GM12865 (cell line): Measurements from ENCODE around the gene ASS1.

Experiments
- DNase-seq: peaks from one replicate; pipeline ENCODE4 v3.0.0; 2010; ENCODE audit warnings: low read depth
- H3K4me3 ChIP-seq: 2 replicates; pipeline ENCODE4 v1.5.1; 2011; ENCODE audit warnings: mild to moderate bottlenecking, low read depth, low read length, control low read depth
- CTCF ChIP-seq: IDR thresholded peaks from 2 replicates; pipeline ENCODE4 v1.5.1; 2011; ENCODE audit warnings: low read length, control low read depth, low read depth, inconsistent platforms; ENCODE audit not compliant: insufficient read depth; ENCODE audit errors: missing control alignments

Gene ASS1

GRCh38 chr9:130478736-130479575, 34.2 kb downstream of the ASS1 start:
- no peak for TF ChIP-seq CTCF
- no peak for DNase-seq
- H3K4me3 ChIP-seq, result no peak overlapping the region

- H3K4me3 ChIP-seq, result no peak overlapping the region
- TF ChIP-seq CTCF, result no peak
- DNase-seq, result no peak
Observed at GRCh38 chr9:130479587-130479986, 34.8 kb downstream of the ASS1 start.

- no peak for TF ChIP-seq CTCF
- DNase-seq, result no peak
- no peak overlapping the region for H3K4me3 ChIP-seq
Observed at GRCh38 chr9:130480673-130481072, 35.9 kb downstream of the ASS1 start.

- TF ChIP-seq CTCF, result no peak
- H3K4me3 ChIP-seq, result no peak overlapping the region
- DNase-seq, result no peak
Observed at GRCh38 chr9:130482463-130482862, 37.7 kb downstream of the ASS1 start.

GRCh38 chr9:130483371-130483971, 38.7 kb downstream of the ASS1 start:
- H3K4me3 ChIP-seq, result no peak overlapping the region
- TF ChIP-seq CTCF, result no peak
- DNase-seq, result no peak

GRCh38 chr9:130484362-130485072, 39.8 kb downstream of the ASS1 start:
- H3K4me3 ChIP-seq, result no peak overlapping the region
- DNase-seq, result no peak
- no peak for TF ChIP-seq CTCF
